GM21619 (cell line): ENCODE measurements around the gene FRRS1L.

Source experiments
- ATAC-seq: cut with Tn5 transposase; IDR thresholded peaks from one replicate; pipeline ENCODE4 v1.9.1; 2021; ENCODE audit not compliant: unreplicated experiment

The FRRS1L gene

GRCh38 chr9:109109967-109110328, 57.1 kb downstream of the FRRS1L start:
- ATAC-seq: no peak

GRCh38 chr9:109108318-109108717, 58.7 kb downstream of the FRRS1L start:
- ATAC-seq: no peak

GRCh38 chr9:109107402-109108240, 59.4 kb downstream of the FRRS1L start:
- ATAC-seq: no peak

- ATAC-seq: peak; percentile 73
Measured at GRCh38 chr9:109101810-109102209, 65.2 kb downstream of the FRRS1L start.

GRCh38 chr9:109101202-109101595, 65.8 kb downstream of the FRRS1L start:
- no peak for ATAC-seq

- ATAC-seq: no peak
Measured at GRCh38 chr9:109100543-109101201, 66.4 kb downstream of the FRRS1L start.

- ATAC-seq: no peak
Measured at GRCh38 chr9:109098960-109099308, 68.1 kb downstream of the FRRS1L start.

- ATAC-seq: peak; percentile 37
Measured at GRCh38 chr9:109098171-109098959, 68.7 kb downstream of the FRRS1L start.

GRCh38 chr9:109097146-109097545, 69.9 kb downstream of the FRRS1L start:
- no peak for ATAC-seq

GRCh38 chr9:109095321-109095720, 71.7 kb downstream of the FRRS1L start:
- ATAC-seq: no peak

- ATAC-seq: no peak
Measured at GRCh38 chr9:109094268-109094667, 72.8 kb downstream of the FRRS1L start.

- ATAC-seq: no peak
Measured at GRCh38 chr9:109092587-109092986, 74.5 kb downstream of the FRRS1L start.

- no peak for ATAC-seq
Measured at GRCh38 chr9:109092051-109092580, 74.9 kb downstream of the FRRS1L start.

GRCh38 chr9:109088221-109088620, 78.8 kb downstream of the FRRS1L start:
- no peak for ATAC-seq

- no peak for ATAC-seq
Measured at GRCh38 chr9:109087795-109088194, 79.3 kb downstream of the FRRS1L start.

- ATAC-seq: peak; percentile 83
Measured at GRCh38 chr9:109086221-109086620, 80.8 kb downstream of the FRRS1L start.

- ATAC-seq: no peak
Measured at GRCh38 chr9:109085510-109085909, 81.5 kb downstream of the FRRS1L start.

- no peak for ATAC-seq
Measured at GRCh38 chr9:109083813-109084405, 83.1 kb downstream of the FRRS1L start.

GRCh38 chr9:109083141-109083540, 83.9 kb downstream of the FRRS1L start:
- no peak for ATAC-seq

GRCh38 chr9:109082091-109082620, 84.9 kb downstream of the FRRS1L start:
- ATAC-seq: no peak
